C4-2B (cell line): Measurements from ENCODE around the gene MTMR1.

ENCODE experiments used
- CTCF ChIP-seq: fragments of 450-650 bp; conservative IDR thresholded peaks from 2 replicates; pipeline ENCODE4 v1.5.1; 2017; ENCODE audit warnings: mild to moderate bottlenecking
- ZFX ChIP-seq: fragments of 450-650 bp; IDR thresholded peaks from 2 replicates; pipeline ENCODE4 v1.6.1; 2017

- TF ChIP-seq CTCF, result no peak
- no peak for TF ChIP-seq ZFX
Observed at GRCh38 chrX:150644422-150644821, 48.8 kb upstream of the MTMR1 start.
